K562 (cell line): Measurements from ENCODE around the gene ISYNA1. TPM values are rescaled to one million over a fixed set of nuclear protein-coding genes. Genes with fewer than 3 reads are reported as not detected.

Experiments
- CBFA2T2 ChIP-seq: fragments of 450-650 bp; conservative IDR thresholded peaks from 2 replicates; pipeline ENCODE4 v1.6.1; 2017; ENCODE audit warnings: mild to moderate bottlenecking
- CBFA2T3 ChIP-seq: fragments of 450-650 bp; IDR thresholded peaks from 2 replicates; pipeline ENCODE4 v1.6.1; 2017
- FOXJ3 ChIP-seq: sonication (generic); formaldehyde crosslinking; IDR thresholded peaks from 2 replicates; pipeline ENCODE4 v1.4.0; 2020; ENCODE audit warnings: mild to moderate bottlenecking, missing genetic modification reagents
- GATAD2A ChIP-seq: fragments of 450-650 bp; IDR thresholded peaks from 2 replicates; pipeline ENCODE4 v1.6.1; 2017
- KLF13 ChIP-seq: fragments of 450-650 bp; IDR thresholded peaks from 2 replicates; pipeline ENCODE4 v1.6.1; 2016; ENCODE audit warnings: missing genetic modification characterization, low read depth, mild to moderate bottlenecking, missing compliant biosample characterization, moderate library complexity, borderline replicate concordance
- MEF2D ChIP-seq: conservative IDR thresholded peaks from 2 replicates; pipeline ENCODE4 v1.6.1; 2016; ENCODE audit warnings: low read depth, missing genetic modification characterization, missing compliant biosample characterization
- NCOR1 ChIP-seq: fragments of 450-650 bp; IDR thresholded peaks from 2 replicates; pipeline ENCODE4 v1.6.1; 2016; ENCODE audit warnings: mild to moderate bottlenecking, moderate library complexity
- NR4A1 ChIP-seq, 2 experiments: fragments of 250-450 bp in 1 of 2; fragments of 450-650 bp in 1 of 2; sonication (Bioruptor Pico) in 1 of 2; IDR thresholded peaks; 2 replicates each; pipeline versions ENCODE4 v1.4.0 to v1.6.1; 2016 to 2020; ENCODE audit warnings: mild to moderate bottlenecking in 2 of 2, missing compliant biosample characterization in 1 of 2, missing genetic modification characterization in 1 of 2, moderate library complexity in 1 of 2
- RBM22 ChIP-seq: fragments of 200-400 bp; formaldehyde crosslinking; IDR thresholded peaks from 2 replicates; pipeline ENCODE4 v1.6.1; 2018; ENCODE audit warnings: low read length, low read depth; ENCODE audit not compliant: poor library complexity, severe bottlenecking
- SAP30 ChIP-seq: fragments of 200-600 bp; sonication (generic); IDR thresholded peaks from 2 replicates; pipeline ENCODE4 v1.6.1; 2012; ENCODE audit warnings: borderline replicate concordance, low read depth, mild to moderate bottlenecking, moderate library complexity, low read length, control low read depth, inconsistent platforms; ENCODE audit not compliant: insufficient read depth, poor library complexity, severe bottlenecking
- TAF15 ChIP-seq: fragments of 200-400 bp; formaldehyde crosslinking; IDR thresholded peaks from 2 replicates; pipeline ENCODE4 v1.6.1; 2017; ENCODE audit warnings: mild to moderate bottlenecking, low read depth, low read length, moderate library complexity
- TFAP4 ChIP-seq: sonication (generic); formaldehyde crosslinking; IDR thresholded peaks from 2 replicates; pipeline ENCODE4 v1.8.0; 2022; ENCODE audit warnings: missing genetic modification reagents, mild to moderate bottlenecking, moderate library complexity, borderline replicate concordance
- THRAP3 ChIP-seq: fragments of 450-650 bp; IDR thresholded peaks from 2 replicates; pipeline ENCODE4 v1.6.1; 2016; ENCODE audit warnings: mild to moderate bottlenecking, inconsistent platforms, borderline replicate concordance
- ZNF518B ChIP-seq: fragments of 250-450 bp; sonication (Bioruptor Pico); IDR thresholded peaks from 2 replicates; pipeline ENCODE4 v1.5.0; 2021; ENCODE audit warnings: mild to moderate bottlenecking, moderate library complexity
- ZNF785 ChIP-seq: fragments of 250-450 bp; sonication (Bioruptor Pico); IDR thresholded peaks from 2 replicates; pipeline ENCODE4 v1.4.0; 2020; ENCODE audit warnings: mild to moderate bottlenecking
- polyA plus RNA-seq, 8 experiments: library from polyadenylated mRNA; depleted of rRNA in 4 of 8; stranded (reverse) in 5 of 8; unstranded in 3 of 8; fragments of >200 nt; fragmentation: Nextera tagmentation in 2 of 8; fragmentation: Illumina TruSeq in 1 of 8; extraction: Ambion mirVana in 2 of 8; extraction: Trizol in 1 of 8; gene quantifications; 2 replicates each; pipeline versions ENCODE4 v1.2.1 to v1.2.3, GENCODE V29; 2011 to 2014; ENCODE audit warnings: inconsistent platforms in 1 of 8, missing spikeins in 1 of 8
- total RNA-seq, 7 experiments: library from RNA; depleted of rRNA in 6 of 7; stranded (reverse); fragments of >200 nt in 6 of 7; fragmentation: Illumina TruSeq in 2 of 7; extraction: Trizol in 2 of 7; gene quantifications; 2 replicates each; pipeline versions ENCODE4 v1.2.1 to v1.2.3, GENCODE V29; 2011 to 2021; ENCODE audit warnings: low replicate concordance in 1 of 7
- TF ChIP-seq, protein P1 (sequence below): fragments of 200-800 bp; sonication (Bioruptor generic); IDR thresholded peaks from 2 replicates; pipeline ENCODE4 v1.6.1; 2017; ENCODE audit warnings: missing genetic modification characterization, missing compliant biosample characterization

Gene ISYNA1
- total and polyA plus RNA-seq, 9 of the 15 experiments (the other 6 are each of a cell fraction or from before 2014, with no cell fraction given): 21.8 to 460 (median 93.2) TPM

DNA sequence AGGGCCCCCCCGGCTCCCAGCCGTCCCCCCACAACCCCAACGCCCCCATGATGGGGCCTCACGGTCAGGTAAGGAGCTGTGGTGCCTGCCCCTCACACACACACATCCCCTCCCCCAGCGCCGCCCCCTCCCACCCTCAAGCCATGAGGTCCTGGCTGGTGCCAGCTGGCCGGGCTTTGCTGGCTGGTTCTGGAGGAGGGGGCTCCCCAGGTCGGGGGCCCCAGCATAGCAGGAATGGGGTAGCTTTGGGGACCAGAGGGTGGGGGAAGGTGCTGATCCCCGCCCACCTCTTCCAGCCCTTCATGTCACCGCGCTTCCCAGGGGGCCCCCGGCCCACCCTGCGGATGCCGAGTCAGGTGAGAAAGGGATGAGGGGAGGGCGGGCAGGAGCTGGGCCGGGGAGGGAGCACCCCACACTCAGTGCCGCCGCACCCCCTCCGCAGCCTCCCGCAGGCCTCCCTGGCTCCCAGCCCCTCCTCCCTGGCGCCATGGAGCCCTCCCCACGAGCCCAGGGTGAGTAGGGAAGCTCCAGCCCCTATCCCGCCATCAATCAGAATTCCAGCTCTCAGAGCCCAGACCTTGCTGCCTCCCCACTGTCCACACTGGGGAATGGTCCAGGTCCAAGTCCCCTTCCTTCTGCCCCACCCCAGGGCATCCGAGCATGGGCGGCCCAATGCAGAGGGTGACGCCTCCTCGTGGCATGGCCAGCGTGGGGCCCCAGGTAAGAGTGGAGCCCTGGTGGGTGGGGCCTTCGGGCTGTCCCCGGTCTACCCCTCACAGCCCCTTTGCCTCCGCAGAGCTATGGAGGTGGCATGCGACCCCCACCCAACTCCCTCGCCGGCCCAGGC, 6.4 kb downstream of the ISYNA1 start (continued):
- TF ChIP-seq NCOR1 (no peak), RBM22 (peak; percentile 31), CBFA2T3 (no peak), MEF2D (tag) (no peak), TFAP4 (no peak), ZNF785 (no peak), SAP30 (no peak), FOXJ3 (CRISPR knock-in tag) (no peak), NR4A1 (CRISPR knock-in tag; IDR thresholded peaks at IDR 0.05) (no peak), NR4A1 (tag; IDR thresholded peaks at IDR 0.05) (no peak), CBFA2T2 (no peak), GATAD2A (no peak), TAF15 (0 out of 2 replicates have a peak, but pooled peaks have one; percentile 41), THRAP3 (no peak), ZNF518B (CRISPR knock-in tag) (no peak), KLF13 (tag) (no peak)
- TF ChIP-seq, protein P1, sequence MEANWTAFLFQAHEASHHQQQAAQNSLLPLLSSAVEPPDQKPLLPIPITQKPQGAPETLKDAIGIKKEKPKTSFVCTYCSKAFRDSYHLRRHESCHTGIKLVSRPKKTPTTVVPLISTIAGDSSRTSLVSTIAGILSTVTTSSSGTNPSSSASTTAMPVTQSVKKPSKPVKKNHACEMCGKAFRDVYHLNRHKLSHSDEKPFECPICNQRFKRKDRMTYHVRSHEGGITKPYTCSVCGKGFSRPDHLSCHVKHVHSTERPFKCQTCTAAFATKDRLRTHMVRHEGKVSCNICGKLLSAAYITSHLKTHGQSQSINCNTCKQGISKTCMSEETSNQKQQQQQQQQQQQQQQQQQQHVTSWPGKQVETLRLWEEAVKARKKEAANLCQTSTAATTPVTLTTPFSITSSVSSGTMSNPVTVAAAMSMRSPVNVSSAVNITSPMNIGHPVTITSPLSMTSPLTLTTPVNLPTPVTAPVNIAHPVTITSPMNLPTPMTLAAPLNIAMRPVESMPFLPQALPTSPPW (CRISPR knock-in tag): peak; percentile 50
